Nephron (organoid): ENCODE measurements around the gene ULK4.

Experiments
- H3K27ac Mint-ChIP-seq, 3 experiments: 2 replicates each; pipeline ENCODE4 v1.8.0; 2020; ENCODE audit warnings: mixed read lengths in 3 of 3, mild to moderate bottlenecking in 2 of 3, moderate library complexity in 1 of 3
- H3K27me3 Mint-ChIP-seq: 2 replicates; pipeline ENCODE4 v1.8.0; 2021; ENCODE audit warnings: low read depth, mild to moderate bottlenecking, moderate library complexity, mixed read lengths
- H3K36me3 Mint-ChIP-seq: 2 replicates; pipeline ENCODE4 v1.8.0; 2020; ENCODE audit warnings: low read depth, mixed read lengths
- H3K4me1 Mint-ChIP-seq: 2 replicates; pipeline ENCODE4 v1.8.0; 2020; ENCODE audit warnings: mixed read lengths
- H3K4me3 Mint-ChIP-seq, 3 experiments: 2 replicates each; pipeline ENCODE4 v1.8.0; 2020; ENCODE audit warnings: mild to moderate bottlenecking in 3 of 3, mixed read lengths in 3 of 3, moderate library complexity in 2 of 3
- H3K9me3 Mint-ChIP-seq: 2 replicates; pipeline ENCODE4 v1.8.0; 2020; ENCODE audit warnings: mixed read lengths
- CTCF ChIP-seq, 3 experiments: fragments of 200-600 bp; sonication (generic); IDR thresholded peaks; one replicate each; pipeline ENCODE4 v1.5.0; 2021; ENCODE audit warnings: antibody characterized with exemption in 3 of 3; ENCODE audit not compliant: unreplicated experiment in 3 of 3

Gene ULK4

DNA sequence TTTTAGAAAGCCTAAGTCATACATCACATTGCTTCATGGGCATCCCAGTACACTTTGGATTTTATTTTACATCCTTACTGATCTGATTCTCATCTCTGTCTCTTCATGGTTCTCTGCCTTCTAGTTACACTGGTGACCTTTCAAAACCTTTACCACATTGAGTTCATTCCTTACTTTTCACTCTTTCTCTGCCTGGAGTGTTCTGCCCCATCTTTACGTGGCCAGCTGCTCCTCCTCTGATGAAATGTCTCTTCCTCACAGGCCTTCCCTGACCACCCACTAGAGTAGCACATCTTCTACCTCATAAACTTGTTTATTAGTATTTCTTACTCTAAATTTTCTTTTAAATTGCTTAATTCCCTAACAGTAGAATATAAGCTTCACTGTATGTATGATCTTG lies 744.9 kb downstream of the ULK4 start:
- peaks cover 18% of the 10 kb centered on the region for H3K36me3 Mint-ChIP-seq
- H3K4me3 Mint-ChIP-seq, result no peak overlapping the region
- peaks cover 82% of the 10 kb centered on the region for H3K4me1 Mint-ChIP-seq
- no peaks in the 10 kb centered on the region for H3K9me3 Mint-ChIP-seq
- peak overlapping the region in 2 of 3 experiments; percentile 10 to 43 for H3K27ac Mint-ChIP-seq
- no peak for TF ChIP-seq CTCF (IDR thresholded peaks at IDR 0.05; ENCODE audit: unreplicated experiment in 3 of 3)
- H3K27me3 Mint-ChIP-seq, result no peaks in the 10 kb centered on the region

DNA sequence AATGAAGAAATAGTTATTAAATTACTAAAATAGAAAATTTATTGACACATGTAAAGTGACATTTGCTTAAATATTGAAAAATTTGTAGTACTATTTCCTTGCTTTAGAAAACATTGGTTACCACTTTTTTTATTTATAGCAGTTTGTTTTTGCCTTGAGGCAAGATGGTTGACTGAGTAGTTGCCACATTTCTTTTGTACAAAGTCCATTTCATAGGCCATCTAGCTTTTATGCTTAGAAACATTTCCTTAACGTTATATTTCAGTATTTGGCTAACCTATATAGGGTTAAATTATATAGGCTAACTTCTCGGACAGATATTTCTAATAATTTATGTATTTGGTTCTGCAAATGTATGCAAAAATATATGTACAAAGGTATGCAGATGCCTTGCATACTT lies 745.5 kb downstream of the ULK4 start:
- no peak for TF ChIP-seq CTCF (IDR thresholded peaks at IDR 0.05; ENCODE audit: unreplicated experiment in 3 of 3)
- H3K4me3 Mint-ChIP-seq, result no peak overlapping the region
- H3K4me1 Mint-ChIP-seq, result peaks cover 82% of the 10 kb centered on the region
- peaks cover 24% of the 10 kb centered on the region for H3K36me3 Mint-ChIP-seq
- H3K27ac Mint-ChIP-seq, result no peak overlapping the region
- H3K27me3 Mint-ChIP-seq, result no peaks in the 10 kb centered on the region
- no peaks in the 10 kb centered on the region for H3K9me3 Mint-ChIP-seq

- Mint-ChIP-seq H3K27ac (peak overlapping the region in 2 of 3 experiments; percentile 48 to 64), H3K4me1 (peaks cover 70% of the 10 kb centered on the region), H3K9me3 (no peaks in the 10 kb centered on the region), H3K27me3 (no peaks in the 10 kb centered on the region), H3K4me3 (no peak overlapping the region), H3K36me3 (peaks cover 35% of the 10 kb centered on the region)
- TF ChIP-seq CTCF (IDR thresholded peaks at IDR 0.05; ENCODE audit: unreplicated experiment in 3 of 3), result no peak
Measured at GRCh38 chr3:41213588-41213987, 748.3 kb downstream of the ULK4 start.

GRCh38 chr3:41212088-41212487 lies 749.8 kb downstream of the ULK4 start:
- peaks cover 72% of the 10 kb centered on the region for H3K4me1 Mint-ChIP-seq
- H3K9me3 Mint-ChIP-seq, result no peaks in the 10 kb centered on the region
- no peak overlapping the region for H3K27ac Mint-ChIP-seq
- H3K36me3 Mint-ChIP-seq, result peaks cover 40% of the 10 kb centered on the region
- no peaks in the 10 kb centered on the region for H3K27me3 Mint-ChIP-seq
- no peak overlapping the region for H3K4me3 Mint-ChIP-seq
- TF ChIP-seq CTCF (IDR thresholded peaks at IDR 0.05; ENCODE audit: unreplicated experiment in 3 of 3), result no peak

DNA sequence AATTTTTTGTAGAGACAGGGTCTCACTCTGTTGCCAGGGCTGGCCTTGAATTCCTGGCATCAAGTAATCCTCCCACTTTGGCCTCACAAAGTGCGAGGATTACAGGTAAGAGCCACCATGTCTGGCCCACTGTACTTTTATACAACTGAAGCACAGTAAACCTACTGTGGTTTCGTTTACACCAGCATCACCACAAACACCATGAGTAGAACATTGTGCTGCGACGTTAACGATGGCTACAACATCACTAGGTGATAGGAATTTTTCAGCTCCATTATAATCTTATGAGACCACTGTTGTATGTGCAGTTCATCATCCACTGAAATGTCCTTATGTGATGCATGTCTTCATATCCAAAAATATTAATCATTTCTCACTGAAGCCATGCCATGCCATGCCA lies 750.9 kb downstream of the ULK4 start:
- no peak overlapping the region for H3K27ac Mint-ChIP-seq
- H3K27me3 Mint-ChIP-seq, result no peaks in the 10 kb centered on the region
- peaks cover 76% of the 10 kb centered on the region for H3K4me1 Mint-ChIP-seq
- H3K4me3 Mint-ChIP-seq, result no peak overlapping the region
- no peak for TF ChIP-seq CTCF (IDR thresholded peaks at IDR 0.05; ENCODE audit: unreplicated experiment in 3 of 3)
- peaks cover 40% of the 10 kb centered on the region for H3K36me3 Mint-ChIP-seq
- no peaks in the 10 kb centered on the region for H3K9me3 Mint-ChIP-seq

GRCh38 chr3:41209646-41210045 lies 752.3 kb downstream of the ULK4 start:
- H3K4me1 Mint-ChIP-seq, result peaks cover 76% of the 10 kb centered on the region
- no peak overlapping the region for H3K4me3 Mint-ChIP-seq
- H3K27ac Mint-ChIP-seq, result no peak overlapping the region
- H3K27me3 Mint-ChIP-seq, result no peaks in the 10 kb centered on the region
- no peaks in the 10 kb centered on the region for H3K9me3 Mint-ChIP-seq
- peaks cover 40% of the 10 kb centered on the region for H3K36me3 Mint-ChIP-seq
- no peak for TF ChIP-seq CTCF (IDR thresholded peaks at IDR 0.05; ENCODE audit: unreplicated experiment in 3 of 3)
